ENCODE results near the gene TMEM236. TPM values are rescaled to one million over a fixed set of nuclear protein-coding genes. Genes with fewer than 3 reads are reported as not detected.

TMEM236 gene
- total and polyA plus RNA-seq, 2 of the 4 experiments (the other 2 are of a cell fraction) = not detected

DNA sequence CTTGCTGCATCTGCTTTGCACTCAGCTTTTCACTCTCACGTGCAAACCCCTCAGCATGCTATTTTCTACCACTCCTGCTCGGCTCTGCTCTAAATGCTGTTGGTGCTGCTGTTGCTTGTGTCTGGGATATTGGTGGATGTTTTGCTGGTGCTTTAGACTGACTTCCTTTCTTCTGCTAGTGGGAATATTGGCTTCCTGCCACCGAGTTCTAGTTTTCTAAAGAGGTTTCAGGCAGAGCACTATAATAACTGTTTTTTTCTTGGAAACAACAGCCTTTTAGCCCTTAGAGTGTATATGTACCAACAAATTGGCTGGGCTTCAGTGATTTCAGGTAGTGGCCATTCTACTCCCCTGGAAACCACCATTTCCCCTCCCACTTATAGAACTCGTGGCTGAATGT is 27.8 kb downstream of the TMEM236 start:
- DNase-seq = no peak
- Histone ChIP-seq H2AK5ac (ENCODE audit: low read depth, low read length) (no peak overlapping the region), H2BK120ac (ENCODE audit: low read depth, low read length) (no peak overlapping the region), H3K4me1 (ENCODE audit: control insufficient read depth, insufficient read depth, low read length) (no peaks in the 10 kb centered on the region), H3K9ac (ENCODE audit: low read depth, low read length) (no peak overlapping the region), H3K36me3 (ENCODE audit: control insufficient read depth, insufficient read depth, low read length) (no peaks in the 10 kb centered on the region), H2BK20ac (ENCODE audit: low read depth, low read length) (no peak overlapping the region), H3K27me3 (ENCODE audit: control insufficient read depth, insufficient read depth, low read length) (peaks cover 2% of the 10 kb centered on the region), H2AFZ (replicated peaks; ENCODE audit: low read length, poor library complexity) (peak overlapping the region; percentile 38), H4K8ac (ENCODE audit: low read depth in 2 of 2, low read length in 2 of 2) (no peak overlapping the region), H3K4ac (ENCODE audit: low read depth, low read length) (no peak overlapping the region), H3K23ac (ENCODE audit: low read depth, low read length) (no peak overlapping the region), H3K4me3 (ENCODE audit: insufficient read depth, low read depth, low read length) (no peak overlapping the region), H4K5ac (ENCODE audit: low read depth, low read length) (no peak overlapping the region), H4K91ac (ENCODE audit: insufficient read depth, low read depth, low read length) (no peak overlapping the region), H3K18ac (ENCODE audit: low read depth, low read length) (no peak overlapping the region), H2AK9ac (replicated peaks; ENCODE audit: low read depth, low read length, poor library complexity) (no peak overlapping the region), H3K79me1 (ENCODE audit: low read depth in 1 of 2, low read length in 2 of 2) (no peaks in the 10 kb centered on the region), H3K56ac (ENCODE audit: extremely low read depth, insufficient read depth, low read length) (no peak overlapping the region), H3K14ac (replicated peaks; ENCODE audit: low read depth, low read length) (no peak overlapping the region), H2BK15ac (ENCODE audit: low read depth, low read length) (no peak overlapping the region), H4K20me1 (ENCODE audit: insufficient read depth, low read length) (no peaks in the 10 kb centered on the region), H3K9me1 (ENCODE audit: insufficient read depth, low read length) (no peaks in the 10 kb centered on the region), H3K4me2 (ENCODE audit: low read depth, low read length) (no peak overlapping the region), H3K9me3 (ENCODE audit: control insufficient read depth, insufficient read depth, low read length) (no peaks in the 10 kb centered on the region), H2BK5ac (ENCODE audit: low read depth, low read length, poor library complexity, severe bottlenecking) (no peak overlapping the region), H3K27ac (ENCODE audit: insufficient read depth, low read length) (no peak overlapping the region)
- dilution Hi-C loops (cut with HindIII; ENCODE audit: low sequenced_read_pairs, unreplicated experiment) = no loop called here
- in situ Hi-C loops (cut with MboI; ENCODE audit: low sequenced_read_pairs) = no loop called here
- TF ChIP-seq CTCF (conservative IDR thresholded peaks at IDR 0.05; ENCODE audit: low read depth, low read length) (no peak), MXI1 (IDR thresholded peaks at IDR 0.05; ENCODE audit: borderline replicate concordance, low read depth, low read length) (no peak), CHD1 (IDR thresholded peaks at IDR 0.05; ENCODE audit: low read depth, low read length) (no peak)
- ChIA-PET POLR2A (ENCODE audit: unreplicated experiment) (no interaction called here), CTCF (no interaction called here)
- BruUV-seq (replicated peaks) = no TSS peak
- intact Hi-C loops (cut with micrococcal nuclease) = no loop called here
- 78% methylated on average over 1 of the region's 4 CpGs; no CpG with 5 or more reads in 1 of the 2 experiments for WGBS, 2 experiments (ENCODE audit: extremely low coverage in 2 of 2, insufficient read length in 1 of 2)
- ATAC-seq (ENCODE audit: low read depth) = no peak
